Keratinocyte (primary cell): ENCODE results near the gene PPM1H. TPM values are rescaled to one million over a fixed set of nuclear protein-coding genes. Genes with fewer than 3 reads are reported as not detected.

Source experiments
- DNase-seq: peaks from one replicate; pipeline ENCODE4 v3.0.0-alpha.2; 2011; ENCODE audit warnings: low read depth, missing footprints, low spot score
- FAIRE-seq: peaks from 2 replicates; lab custom pipeline; 2011; peaks lifted over from hg19 to GRCh38; lab: Jason Lieb, UNC
- H2AFZ ChIP-seq: 2 replicates; pipeline ENCODE4 v1.6.0; 2012; ENCODE audit warnings: low read length, control low read depth, inconsistent platforms; ENCODE audit not compliant: control insufficient read depth
- H3K27ac ChIP-seq: 2 replicates; pipeline ENCODE4 v1.5.1; 2011; ENCODE audit warnings: low read length; ENCODE audit not compliant: control insufficient read depth, insufficient read depth
- H3K27me3 ChIP-seq: 3 replicates; pipeline ENCODE4 v1.6.0; 2011; ENCODE audit warnings: low read length; ENCODE audit not compliant: control insufficient read depth, insufficient read depth; ENCODE audit errors: extremely low read depth
- H3K36me3 ChIP-seq, 2 experiments: 2 replicates in 1 of 2; 3 replicates in 1 of 2; pipeline ENCODE4 v1.5.1; 2011; ENCODE audit warnings: low read length in 2 of 2, mild to moderate bottlenecking in 1 of 2; ENCODE audit not compliant: control insufficient read depth in 2 of 2, insufficient read depth in 2 of 2; ENCODE audit errors: extremely low read depth in 1 of 2
- H3K4me1 ChIP-seq: 3 replicates; pipeline ENCODE4 v1.5.1; 2011; ENCODE audit warnings: low read length; ENCODE audit not compliant: control insufficient read depth, insufficient read depth; ENCODE audit errors: extremely low read depth
- H3K4me2 ChIP-seq: 3 replicates; pipeline ENCODE4 v1.6.0; 2011; ENCODE audit warnings: low read depth, low read length; ENCODE audit not compliant: control insufficient read depth, insufficient read depth; ENCODE audit errors: extremely low read depth
- H3K4me3 ChIP-seq, 3 experiments: fragments of 200-600 bp in 1 of 3; sonication (generic) in 1 of 3; 2 replicates in 2 of 3; 3 replicates in 1 of 3; pipeline ENCODE4 v1.5.1; 2011 to 2016; ENCODE audit warnings: low read length in 3 of 3, mild to moderate bottlenecking in 3 of 3, control low read depth in 2 of 3, inconsistent platforms in 1 of 3, low read depth in 1 of 3, mixed read lengths in 1 of 3, mixed run types in 1 of 3, moderate library complexity in 1 of 3; ENCODE audit not compliant: control insufficient read depth in 2 of 3, insufficient read depth in 2 of 3; ENCODE audit errors: extremely low read depth in 1 of 3
- H3K79me2 ChIP-seq: 2 replicates; pipeline ENCODE4 v1.6.0; 2012; ENCODE audit warnings: low read length; ENCODE audit not compliant: control insufficient read depth, insufficient read depth
- H3K9ac ChIP-seq: 3 replicates; pipeline ENCODE4 v1.6.0; 2011; ENCODE audit warnings: low read length; ENCODE audit not compliant: control insufficient read depth, insufficient read depth; ENCODE audit errors: extremely low read depth
- H3K9me1 ChIP-seq: 3 replicates; pipeline ENCODE4 v1.6.0; 2011; ENCODE audit warnings: low read length; ENCODE audit not compliant: control insufficient read depth, insufficient read depth; ENCODE audit errors: extremely low read depth
- H3K9me3 ChIP-seq: 2 replicates; pipeline ENCODE4 v1.5.1; 2012; ENCODE audit warnings: low read depth, low read length; ENCODE audit not compliant: control insufficient read depth
- H4K20me1 ChIP-seq: 3 replicates; pipeline ENCODE4 v1.6.0; 2011; ENCODE audit warnings: low read length; ENCODE audit not compliant: control insufficient read depth, insufficient read depth; ENCODE audit errors: extremely low read depth
- CTCF ChIP-seq, 3 experiments: IDR thresholded peaks in 1 of 3; conservative IDR thresholded peaks in 1 of 3; optimal IDR thresholded peaks in 1 of 3; 2 replicates in 2 of 3; 3 replicates in 1 of 3; pipeline versions ENCODE3 to v1.5.1; 2011; ENCODE audit warnings: low read length in 3 of 3, mild to moderate bottlenecking in 3 of 3, moderate library complexity in 2 of 3, control low read depth in 1 of 3, inconsistent platforms in 1 of 3; ENCODE audit not compliant: insufficient read depth in 2 of 3; ENCODE audit errors: extremely low read depth in 1 of 3
- EZH2 ChIP-seq: IDR thresholded peaks from one replicate; pipeline ENCODE4 v1.6.1; 2012; ENCODE audit warnings: inconsistent platforms, mild to moderate bottlenecking, low read length, moderate library complexity
- dilution Hi-C: fragments of 300-500 bp; cut with MboI; formaldehyde crosslinking; loops from one replicate; pipeline ENCODE4 v1.7.0; 2020; ENCODE audit warnings: low sequenced_read_pairs; ENCODE audit not compliant: extremely low pct_ligation_motif_present
- polyA plus RNA-seq, 5 experiments: library from polyadenylated mRNA; depleted of rRNA in 3 of 5; stranded (reverse) in 3 of 5; stranded (forward) in 1 of 5; unstranded in 1 of 5; fragments of >200 nt; gene quantifications; 1 replicate in 1 of 5; 2 replicates in 3 of 5; 3 replicates in 1 of 5; pipeline versions ENCODE4 v1.2.1 to v1.2.3, GENCODE V29; 2011 to 2012; ENCODE audit warnings: missing spikeins in 2 of 5, low read depth in 1 of 5, low replicate concordance in 1 of 5

PPM1H gene
- polyA plus RNA-seq, 1 donor (not counting 4 experiments of a cell fraction or from before 2014, with no cell fraction given), result 0.09 TPM

GRCh38 chr12:62713723-62714122 lies 221.2 kb downstream of the PPM1H start:
- DNase-seq, result no peak
- H3K27me3 ChIP-seq, result no peaks in the 10 kb centered on the region
- no peaks in the 10 kb centered on the region for H3K9me3 ChIP-seq
- no peak overlapping the region for H3K4me2 ChIP-seq
- no peaks in the 10 kb centered on the region for H3K9me1 ChIP-seq
- no peak for FAIRE-seq
- no peak overlapping the region for H3K27ac ChIP-seq
- no peaks in the 10 kb centered on the region for H3K79me2 ChIP-seq
- H3K4me1 ChIP-seq, result peaks cover 3% of the 10 kb centered on the region
- H3K9ac ChIP-seq, result no peak overlapping the region
- TF ChIP-seq EZH2, result no peak
- TF ChIP-seq CTCF (optimal IDR thresholded peaks at IDR 0.05 in 1 of 3, IDR thresholded peaks at IDR 0.05 in 1 of 3, conservative IDR thresholded peaks at IDR 0.05 in 1 of 3; ENCODE audit: extremely low read depth in 1 of 3, insufficient read depth in 2 of 3, low read length in 3 of 3), result no peak
- no peak overlapping the region for H2AFZ ChIP-seq
- no peaks in the 10 kb centered on the region for H3K36me3 ChIP-seq
- no peak overlapping the region for H3K4me3 ChIP-seq
- dilution Hi-C loops, result no loop called here
- H4K20me1 ChIP-seq, result no peaks in the 10 kb centered on the region

- no peak for TF ChIP-seq CTCF (optimal IDR thresholded peaks at IDR 0.05 in 1 of 3, IDR thresholded peaks at IDR 0.05 in 1 of 3, conservative IDR thresholded peaks at IDR 0.05 in 1 of 3; ENCODE audit: extremely low read depth in 1 of 3, insufficient read depth in 2 of 3, low read length in 3 of 3)
- no peak for TF ChIP-seq EZH2
Measured at GRCh38 chr12:62712681-62713573, 222.0 kb downstream of the PPM1H start.

More at GRCh38 chr12:62712681-62713573, 222.0 kb downstream of the PPM1H start:
- no peaks in the 10 kb centered on the region for H3K9me3 ChIP-seq
- peaks cover 3% of the 10 kb centered on the region for H3K4me1 ChIP-seq
- dilution Hi-C loops, result no loop called here
- no peak overlapping the region for H3K4me2 ChIP-seq
- H3K9ac ChIP-seq, result no peak overlapping the region
- no peaks in the 10 kb centered on the region for H4K20me1 ChIP-seq
- no peaks in the 10 kb centered on the region for H3K27me3 ChIP-seq
- H3K4me3 ChIP-seq, result no peak overlapping the region
- no peaks in the 10 kb centered on the region for H3K36me3 ChIP-seq
- no peaks in the 10 kb centered on the region for H3K79me2 ChIP-seq
- no peak overlapping the region for H3K27ac ChIP-seq
- DNase-seq, result no peak
- FAIRE-seq, result no peak
- H3K9me1 ChIP-seq, result no peaks in the 10 kb centered on the region
- no peak overlapping the region for H2AFZ ChIP-seq
